ENCODE results near the gene CAMTA1. TPM values are rescaled to one million over a fixed set of nuclear protein-coding genes. Genes with fewer than 3 reads are reported as not detected.

The CAMTA1 gene
- total and polyA plus RNA-seq, 4 donors: 48.1 to 140 (median 52.3) TPM

GRCh38 chr1:7255303-7256058, 470.2 kb downstream of the CAMTA1 start:
- Histone ChIP-seq H3K36me3 (ENCODE audit: control insufficient read depth in 4 of 4, insufficient read depth in 4 of 4, low read length in 4 of 4) (no peaks in the 10 kb centered on the region), H3K9me3 (ENCODE audit: control insufficient read depth in 4 of 4, insufficient read depth in 3 of 4, low read length in 3 of 4) (no peaks in the 10 kb centered on the region), H3K4me3 (no peak overlapping the region), H3K27me3 (ENCODE audit: control insufficient read depth in 3 of 3, insufficient read depth in 3 of 3, low read length in 2 of 3) (peaks cover 0 to 15% (median 0%) of the 10 kb centered on the region in 3 donors), H3K27ac (ENCODE audit: low read depth in 1 of 2, low read length in 1 of 2) (no peak overlapping the region), H3K4me1 (ENCODE audit: control insufficient read depth in 5 of 5, insufficient read depth in 5 of 5, low read length in 5 of 5) (peaks cover 0 to 11% (median 6%) of the 10 kb centered on the region in 5 donors), H3K9ac (ENCODE audit: insufficient read depth in 1 of 2, low read length in 2 of 2) (no peak overlapping the region)
- TF ChIP-seq, protein P1, sequence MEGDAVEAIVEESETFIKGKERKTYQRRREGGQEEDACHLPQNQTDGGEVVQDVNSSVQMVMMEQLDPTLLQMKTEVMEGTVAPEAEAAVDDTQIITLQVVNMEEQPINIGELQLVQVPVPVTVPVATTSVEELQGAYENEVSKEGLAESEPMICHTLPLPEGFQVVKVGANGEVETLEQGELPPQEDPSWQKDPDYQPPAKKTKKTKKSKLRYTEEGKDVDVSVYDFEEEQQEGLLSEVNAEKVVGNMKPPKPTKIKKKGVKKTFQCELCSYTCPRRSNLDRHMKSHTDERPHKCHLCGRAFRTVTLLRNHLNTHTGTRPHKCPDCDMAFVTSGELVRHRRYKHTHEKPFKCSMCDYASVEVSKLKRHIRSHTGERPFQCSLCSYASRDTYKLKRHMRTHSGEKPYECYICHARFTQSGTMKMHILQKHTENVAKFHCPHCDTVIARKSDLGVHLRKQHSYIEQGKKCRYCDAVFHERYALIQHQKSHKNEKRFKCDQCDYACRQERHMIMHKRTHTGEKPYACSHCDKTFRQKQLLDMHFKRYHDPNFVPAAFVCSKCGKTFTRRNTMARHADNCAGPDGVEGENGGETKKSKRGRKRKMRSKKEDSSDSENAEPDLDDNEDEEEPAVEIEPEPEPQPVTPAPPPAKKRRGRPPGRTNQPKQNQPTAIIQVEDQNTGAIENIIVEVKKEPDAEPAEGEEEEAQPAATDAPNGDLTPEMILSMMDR (IDR thresholded peaks at IDR 0.05; ENCODE audit: control extremely low read depth, extremely low read depth): no peak
- ATAC-seq (ENCODE audit: insufficient read depth, low FRiP score) (no peak), DNase-seq (no peak)
- 72 to 74% methylated on average over 13 of the region's 13 CpGs for WGBS, 2 donors

GRCh38 chr1:7256526-7256925, 471.3 kb downstream of the CAMTA1 start:
- WGBS, 2 donors: 85 to 89% methylated on average over 7 of the region's 7 CpGs
- peaks cover 0 to 11% (median 6%) of the 10 kb centered on the region in 5 donors for H3K4me1 ChIP-seq (ENCODE audit: control insufficient read depth in 5 of 5, insufficient read depth in 5 of 5, low read length in 5 of 5)

GRCh38 chr1:7257225-7257624, 472.0 kb downstream of the CAMTA1 start:
- Histone ChIP-seq H3K9ac (ENCODE audit: insufficient read depth in 1 of 2, low read length in 2 of 2) (no peak overlapping the region), H3K4me3 (no peak overlapping the region), H3K4me1 (ENCODE audit: control insufficient read depth in 5 of 5, insufficient read depth in 5 of 5, low read length in 5 of 5) (peaks cover 0 to 10% (median 6%) of the 10 kb centered on the region in 5 donors), H3K36me3 (ENCODE audit: control insufficient read depth in 4 of 4, insufficient read depth in 4 of 4, low read length in 4 of 4) (no peaks in the 10 kb centered on the region), H3K27ac (ENCODE audit: low read depth in 1 of 2, low read length in 1 of 2) (no peak overlapping the region), H3K9me3 (ENCODE audit: control insufficient read depth in 4 of 4, insufficient read depth in 3 of 4, low read length in 3 of 4) (peaks cover 0 to 3% (median 0%) of the 10 kb centered on the region in 4 donors), H3K27me3 (ENCODE audit: control insufficient read depth in 3 of 3, insufficient read depth in 3 of 3, low read length in 2 of 3) (peaks cover 0 to 15% (median 0%) of the 10 kb centered on the region in 3 donors)
- TF ChIP-seq, protein P1 (IDR thresholded peaks at IDR 0.05; ENCODE audit: control extremely low read depth, extremely low read depth): no peak
- ATAC-seq (ENCODE audit: insufficient read depth, low FRiP score): no peak
- DNase-seq: peak in 1 of 3 donors; percentile 21
- 76 to 81% methylated on average over 10 of the region's 10 CpGs for WGBS, 2 donors

More at GRCh38 chr1:7256526-7256925, 471.3 kb downstream of the CAMTA1 start:
- no peak overlapping the region for H3K4me3 ChIP-seq
- TF ChIP-seq, protein P1 (IDR thresholded peaks at IDR 0.05; ENCODE audit: control extremely low read depth, extremely low read depth): no peak
- H3K9me3 ChIP-seq (ENCODE audit: control insufficient read depth in 4 of 4, insufficient read depth in 3 of 4, low read length in 3 of 4): peaks cover 0 to 2% (median 0%) of the 10 kb centered on the region in 4 donors
- DNase-seq: no peak
- no peak for ATAC-seq (ENCODE audit: insufficient read depth, low FRiP score)
- no peak overlapping the region for H3K9ac ChIP-seq (ENCODE audit: insufficient read depth in 1 of 2, low read length in 2 of 2)
- no peaks in the 10 kb centered on the region for H3K36me3 ChIP-seq (ENCODE audit: control insufficient read depth in 4 of 4, insufficient read depth in 4 of 4, low read length in 4 of 4)
- H3K27ac ChIP-seq (ENCODE audit: low read depth in 1 of 2, low read length in 1 of 2): no peak overlapping the region
- H3K27me3 ChIP-seq (ENCODE audit: control insufficient read depth in 3 of 3, insufficient read depth in 3 of 3, low read length in 2 of 3): peaks cover 0 to 15% (median 0%) of the 10 kb centered on the region in 3 donors

All from lung (tissue), 12 donors.